Measurements from ENCODE around the gene SLC17A3. TPM values are rescaled to one million over a fixed set of nuclear protein-coding genes. Genes with fewer than 3 reads are reported as not detected.

Gene SLC17A3
- total RNA-seq, 2 donors from 2014 or later: 1.3 to 2.4 TPM

DNA sequence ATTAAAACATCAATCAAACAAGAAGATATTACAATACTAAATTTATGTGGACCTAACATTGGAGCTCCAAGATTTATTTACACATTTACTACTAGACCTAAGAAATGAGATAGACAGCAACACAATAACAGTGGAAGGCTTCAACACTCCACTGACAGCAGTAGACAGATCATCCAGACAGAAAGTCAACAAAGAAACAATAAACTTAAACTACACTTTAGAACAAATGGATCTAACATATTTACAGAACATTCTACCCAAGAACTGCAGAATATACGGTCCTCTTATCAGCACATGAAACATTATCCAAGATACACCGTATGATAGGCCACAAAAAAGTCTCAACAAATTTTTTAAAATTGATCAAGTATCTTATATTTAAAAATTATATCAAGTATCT, 69.2 kb downstream of the SLC17A3 start:
- Mint-ChIP-seq H3K4me3 (no peak overlapping the region), H3K27me3 (peaks cover 30% of the 10 kb centered on the region), H3K27ac (no peak overlapping the region), H3K36me3 (ENCODE audit: low read depth) (peaks cover 9% of the 10 kb centered on the region), H3K4me1 (peaks cover 2% of the 10 kb centered on the region)
- DNase-seq (no peak), ATAC-seq (no peak)
- peaks cover 2% of the 10 kb centered on the region for H3K9me3 ChIP-seq (ENCODE audit: control insufficient read depth, low read length, poor library complexity, severe bottlenecking)

DNA sequence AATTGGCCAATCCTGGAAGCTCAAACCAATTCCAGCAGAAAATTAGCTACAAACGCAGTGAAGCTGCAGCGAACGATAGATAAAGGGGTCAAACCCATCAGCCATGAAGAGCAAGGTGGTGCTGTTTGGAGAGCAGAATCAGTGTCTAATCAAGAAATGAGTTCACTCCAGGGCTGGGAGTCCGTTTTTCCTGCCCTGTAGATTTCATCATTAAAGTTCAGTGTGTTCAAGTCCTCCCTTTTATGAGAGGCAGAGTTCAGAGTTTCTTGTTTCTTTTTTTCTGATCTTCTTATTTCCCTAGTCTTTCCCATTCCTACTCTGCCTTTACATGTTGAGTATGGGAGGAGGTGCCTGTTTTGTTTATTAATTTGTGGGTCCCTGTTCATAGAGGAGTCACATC, 72.6 kb downstream of the SLC17A3 start:
- no peak overlapping the region for H3K27ac Mint-ChIP-seq
- H3K27me3 Mint-ChIP-seq: peaks cover 39% of the 10 kb centered on the region
- DNase-seq: no peak
- H3K9me3 ChIP-seq (ENCODE audit: control insufficient read depth, low read length, poor library complexity, severe bottlenecking): peaks cover 2% of the 10 kb centered on the region
- ATAC-seq: no peak
- H3K4me1 Mint-ChIP-seq: peaks cover 2% of the 10 kb centered on the region
- no peak overlapping the region for H3K4me3 Mint-ChIP-seq
- H3K36me3 Mint-ChIP-seq (ENCODE audit: low read depth): peaks cover 9% of the 10 kb centered on the region

Other genes with a start within 250 kb of the SLC17A3 start
- not detected for gene SCGN, start 222.0 kb downstream of the SLC17A3 start, total RNA-seq
- gene SLC17A4, start 119.5 kb downstream of the SLC17A3 start, total RNA-seq: not detected
- gene SLC17A1, start 42.2 kb downstream of the SLC17A3 start, total RNA-seq: under 1 TPM in 1 of 2 donors, not detected in 1; 0.52 TPM
- gene SLC17A2, start 56.4 kb upstream of the SLC17A3 start, total RNA-seq: not detected
- 10 to 100 TPM; 17.5 to 19.9 TPM for gene TRIM38, start 88.6 kb upstream of the SLC17A3 start, total RNA-seq
- gene HFE, start 213.2 kb upstream of the SLC17A3 start, total RNA-seq: 1 to 10 TPM; 1.2 to 2.4 TPM

Data from T-helper 17 cell (primary cell).